HepG2 (cell line): Measurements from ENCODE around the gene LYPD3. TPM values are rescaled to one million over a fixed set of nuclear protein-coding genes. Genes with fewer than 3 reads are reported as not detected.

Experiments
- ATAC-seq: fragments of 200-7000 bp; cut with Tn5 transposase; 3 replicates; pipeline ENCODE4 v1.9.1; 2020; ENCODE audit warnings: mild to moderate bottlenecking, moderate library complexity
- BruUV-seq: library from RNA; stranded (reverse); fragments of 400-500 nt; replicated peaks from 2 replicates; lab custom pipeline; 2021; lab: Mats Ljungman, UMichigan
- CTCF ChIA-PET: fragments of 300-600 bp; formaldehyde crosslinking; extraction: SDS; loops from one replicate; lab custom pipeline; 2021; ENCODE audit warnings: low total read pairs, inconsistent platforms, low intra/inter-chr PET ratio; lab: Yijun Ruan, JAX
- POLR2A ChIA-PET: fragments of 350-600 bp; sonication (Branson Sonifier 250); formaldehyde crosslinking; loops from one replicate; lab custom pipeline; 2020; ENCODE audit warnings: antibody characterized with exemption, inconsistent platforms; lab: Yijun Ruan, JAX
- DNase-seq: peaks from one replicate; pipeline ENCODE4 v3.0.0-alpha.2; 2015; ENCODE audit warnings: low spot score
- FAIRE-seq: peaks from 3 replicates; lab custom pipeline; 2011; peaks lifted over from hg19 to GRCh38; lab: Jason Lieb, UNC
- H2AFZ ChIP-seq: one replicate; pipeline ENCODE4 v1.6.1; 2011; ENCODE audit warnings: low read length, inconsistent platforms
- H3K27ac ChIP-seq: fragments of 300-600 bp; 3 replicates; pipeline ENCODE4 v1.8.0; 2011; ENCODE audit warnings: mixed run types, mild to moderate bottlenecking, mixed read lengths, low read length, inconsistent platforms; ENCODE audit not compliant: insufficient read depth; ENCODE audit errors: extremely low read length
- H3K27me3 ChIP-seq, 2 experiments: fragments of 200-600 bp in 1 of 2; 2 replicates in 1 of 2; 3 replicates in 1 of 2; pipeline versions ENCODE4 v1.6.0 to v1.8.0; 2011; ENCODE audit warnings: low read length in 2 of 2, mild to moderate bottlenecking in 2 of 2, moderate library complexity in 2 of 2, inconsistent platforms in 1 of 2; ENCODE audit not compliant: insufficient read depth in 2 of 2, control insufficient read depth in 1 of 2
- H3K36me3 ChIP-seq, 2 experiments: fragments of 200-600 bp in 1 of 2; replicated peaks in 1 of 2; 2 replicates in 1 of 2; 3 replicates in 1 of 2; pipeline versions ENCODE4 v1.5.1 to v1.8.0; 2011; ENCODE audit warnings: low read length in 2 of 2, inconsistent platforms in 1 of 2; ENCODE audit not compliant: insufficient read depth in 2 of 2, control insufficient read depth in 1 of 2
- H3K4me1 ChIP-seq: 2 replicates; pipeline ENCODE4 v1.5.1; 2012; ENCODE audit warnings: low read length, inconsistent platforms; ENCODE audit not compliant: insufficient read depth
- H3K4me2 ChIP-seq: 2 replicates; pipeline ENCODE4 v1.6.0; 2011; ENCODE audit warnings: low read depth, low read length, inconsistent platforms
- H3K4me3 ChIP-seq, 3 experiments: fragments of 200-600 bp in 1 of 3; sonication (generic), shearing (Covaris generic) in 1 of 3; replicated peaks in 1 of 3; 2 replicates each; pipeline ENCODE4 v1.5.1; 2011 to 2016; ENCODE audit warnings: low read length in 3 of 3, inconsistent platforms in 2 of 3, low read depth in 2 of 3, mild to moderate bottlenecking in 2 of 3, control low read depth in 1 of 3, mixed read lengths in 1 of 3; ENCODE audit not compliant: insufficient read depth in 1 of 3
- H3K79me2 ChIP-seq: one replicate; pipeline ENCODE4 v1.6.1; 2011; ENCODE audit warnings: low read length, inconsistent platforms; ENCODE audit not compliant: insufficient read depth
- H3K9ac ChIP-seq: 2 replicates; pipeline ENCODE4 v1.6.0; 2011; ENCODE audit warnings: mild to moderate bottlenecking, low read depth, low read length, inconsistent platforms; ENCODE audit not compliant: insufficient read depth
- H3K9me3 ChIP-seq: 2 replicates; pipeline ENCODE4 v1.5.1; 2012; ENCODE audit warnings: mild to moderate bottlenecking, low read length
- H4K20me1 ChIP-seq: 2 replicates; pipeline ENCODE4 v1.6.0; 2011; ENCODE audit warnings: inconsistent platforms, mild to moderate bottlenecking, low read length, moderate library complexity; ENCODE audit not compliant: insufficient read depth
- ARNT ChIP-seq: fragments of 450-650 bp; IDR thresholded peaks from 2 replicates; pipeline ENCODE4 v1.6.1; 2017
- CSRNP1 ChIP-seq: sonication (generic); formaldehyde crosslinking; IDR thresholded peaks from 2 replicates; pipeline ENCODE4 v1.8.1; 2023; ENCODE audit warnings: mild to moderate bottlenecking, missing genetic modification reagents
- EEA1 ChIP-seq: sonication (generic); formaldehyde crosslinking; IDR thresholded peaks from 2 replicates; pipeline ENCODE4 v1.5.1; 2020; ENCODE audit warnings: mild to moderate bottlenecking, missing genetic modification reagents, borderline replicate concordance
- KDM4B ChIP-seq: sonication (generic); formaldehyde crosslinking; IDR thresholded peaks from 2 replicates; pipeline ENCODE4 v1.4.0; 2020; ENCODE audit warnings: missing genetic modification reagents
- TOPORS ChIP-seq: sonication (generic); formaldehyde crosslinking; IDR thresholded peaks from 2 replicates; pipeline ENCODE4 v1.8.0; 2023; ENCODE audit warnings: mild to moderate bottlenecking, missing genetic modification reagents
- ZBTB4 ChIP-seq: sonication (generic); formaldehyde crosslinking; IDR thresholded peaks from 2 replicates; pipeline ENCODE4 v1.4.0; 2020; ENCODE audit warnings: missing genetic modification reagents, mild to moderate bottlenecking, borderline replicate concordance
- ZBTB44 ChIP-seq: sonication (generic); formaldehyde crosslinking; IDR thresholded peaks from 2 replicates; pipeline ENCODE4 v1.4.0; 2020; ENCODE audit warnings: missing genetic modification reagents
- ZBTB46 ChIP-seq: sonication (generic); formaldehyde crosslinking; IDR thresholded peaks from 2 replicates; pipeline ENCODE4 v1.4.0; 2020; ENCODE audit warnings: mild to moderate bottlenecking, missing genetic modification reagents, borderline replicate concordance
- ZFAT ChIP-seq: sonication (generic); formaldehyde crosslinking; conservative IDR thresholded peaks from 2 replicates; pipeline ENCODE4 v1.8.1; 2023; ENCODE audit warnings: missing genetic modification reagents, inconsistent platforms
- ZMYM2 ChIP-seq: sonication (generic); formaldehyde crosslinking; IDR thresholded peaks from 2 replicates; pipeline ENCODE4 v1.8.0; 2022; ENCODE audit warnings: mild to moderate bottlenecking, missing genetic modification reagents
- ZNF446 ChIP-seq: sonication (generic); formaldehyde crosslinking; IDR thresholded peaks from 2 replicates; pipeline ENCODE4 v1.5.0; 2020; ENCODE audit warnings: mild to moderate bottlenecking, missing genetic modification reagents
- ZNF530 ChIP-seq: sonication (generic); formaldehyde crosslinking; IDR thresholded peaks from 2 replicates; pipeline ENCODE4 v1.5.0; 2020; ENCODE audit warnings: low read depth, mild to moderate bottlenecking, missing genetic modification reagents
- ZNF563 ChIP-seq: sonication (generic); formaldehyde crosslinking; IDR thresholded peaks from 2 replicates; pipeline ENCODE4 v1.8.0; 2022; ENCODE audit warnings: mild to moderate bottlenecking, moderate library complexity, missing genetic modification reagents
- ZNF670 ChIP-seq: sonication (generic); formaldehyde crosslinking; IDR thresholded peaks from 2 replicates; pipeline ENCODE4 v1.8.0; 2022; ENCODE audit warnings: mild to moderate bottlenecking, missing genetic modification reagents, borderline replicate concordance
- ZSCAN25 ChIP-seq: sonication (generic); formaldehyde crosslinking; IDR thresholded peaks from 2 replicates; pipeline ENCODE4 v1.8.0; 2022; ENCODE audit warnings: mild to moderate bottlenecking, missing genetic modification reagents
- WGBS: methylation state at CpG from one replicate; pipeline ENCODE4 v1.1.6; 2017; ENCODE audit warnings: low lambda C conversion rate; 5-methylcytosine and 5-hydroxymethylcytosine counted together
- in situ Hi-C: cut with HindIII; loops from 2 replicates; pipeline ENCODE4 v1.10.0; 2017; ENCODE audit warnings: low pct_unique_long_range_greater_than_20kb; ENCODE audit not compliant: extremely low pct_ligation_motif_present
- intact Hi-C: fragments of 100-400 bp; cut with micrococcal nuclease; formaldehyde crosslinking; loops from one replicate; pipeline ENCODE4 v1.10.0; 2022; ENCODE audit not compliant: unreplicated experiment
- polyA plus RNA-seq, 8 experiments: library from polyadenylated mRNA; depleted of rRNA in 3 of 8; stranded (reverse) in 7 of 8; unstranded in 1 of 8; fragments of >200 nt; fragmentation: Illumina TruSeq in 4 of 8; extraction: Trizol in 4 of 8; gene quantifications; 2 replicates each; pipeline versions ENCODE4 v1.2.1 to v1.2.3, GENCODE V29; 2011 to 2016; ENCODE audit warnings: low read depth in 4 of 8, missing spikeins in 1 of 8, mixed read lengths in 1 of 8; ENCODE audit not compliant: insufficient read depth in 1 of 8
- total RNA-seq, 5 experiments: library from RNA; depleted of rRNA; stranded (reverse); fragments of >200 nt; fragmentation: Illumina TruSeq; extraction: Trizol; gene quantifications; 2 replicates each; pipeline ENCODE4 v1.2.3, GENCODE V29; 2016; ENCODE audit warnings: low read depth in 1 of 5

LYPD3 gene
- total and polyA plus RNA-seq, 2 of the 13 experiments (the other 11 are each of a cell fraction or from before 2014, with no cell fraction given), result 0.51 to 1.5 TPM

GRCh38 chr19:43412441-43412840, 53.0 kb downstream of the LYPD3 start:
- H3K79me2 ChIP-seq, result no peaks in the 10 kb centered on the region
- no peak overlapping the region for H3K9ac ChIP-seq
- no peak overlapping the region for H2AFZ ChIP-seq
- H3K4me1 ChIP-seq, result peaks cover 8% of the 10 kb centered on the region
- FAIRE-seq (no peak), DNase-seq (no peak)
- H3K9me3 ChIP-seq, result no peaks in the 10 kb centered on the region
- no TSS peak for BruUV-seq
- no peaks in the 10 kb centered on the region for H3K27me3 ChIP-seq
- POLR2A ChIA-PET, result no interaction called here
- CTCF ChIA-PET, result no interaction called here
- H3K4me3 ChIP-seq, result no peak overlapping the region
- no peak for TF ChIP-seq KDM4B
- TF ChIP-seq ZBTB46, result no peak
- TF ChIP-seq CSRNP1 (CRISPR knock-in tag), result no peak
- no peak for TF ChIP-seq ZBTB44 (CRISPR knock-in tag)
- no peak for TF ChIP-seq ZNF563 (CRISPR knock-in tag)
- TF ChIP-seq ZNF530, result no peak
- TF ChIP-seq ZSCAN25 (CRISPR knock-in tag), result no peak
- no peak for TF ChIP-seq ZBTB4 (CRISPR knock-in tag)
- no peak for TF ChIP-seq ZNF446
- TF ChIP-seq ARNT, result no peak
- no peak for TF ChIP-seq TOPORS (CRISPR knock-in tag)
- no peak for TF ChIP-seq ZFAT (CRISPR knock-in tag)
- TF ChIP-seq ZNF670 (CRISPR knock-in tag), result no peak
- no peak for TF ChIP-seq ZMYM2 (CRISPR knock-in tag)
- TF ChIP-seq EEA1, result no peak
- TF ChIP-seq, all 625 proteins: peak for 0
- in situ Hi-C loops, result no loop called here
- intact Hi-C loops, result no loop called here
- Histone ChIP-seq H4K20me1 (no peaks in the 10 kb centered on the region), H3K4me2 (no peak overlapping the region), H3K36me3 (no peaks in the 10 kb centered on the region), H3K27ac (no peak overlapping the region)
- no peak for ATAC-seq
- WGBS, result 22% methylated on average over 6 of the region's 6 CpGs
